Thoracic aorta (tissue), 2 donors: ENCODE data around the gene RWDD4. TPM values are rescaled to one million over a fixed set of nuclear protein-coding genes. Genes with fewer than 3 reads are reported as not detected.

ENCODE experiments used
- ATAC-seq: fragments of 150-250 bp; one replicate; pipeline ENCODE4 v1.8.0; 2017; ENCODE audit warnings: low read depth; ENCODE audit not compliant: insufficient number of reproducible peaks, low FRiP score
- DNase-seq: peaks from one replicate; pipeline ENCODE4 v3.0.0-alpha.2; 2020; ENCODE audit warnings: low spot score
- H3K27ac ChIP-seq, 2 donors: fragments of 200-600 bp; sonication (generic); 1 replicate in 1 of 2; 2 replicates in 1 of 2; pipeline ENCODE4 v1.5.1; 2016; ENCODE audit warnings: mild to moderate bottlenecking in 2 of 2, moderate library complexity in 2 of 2
- H3K27me3 ChIP-seq: fragments of 200-600 bp; sonication (generic); replicated peaks from 2 replicates; pipeline ENCODE4 v1.6.0; 2016; ENCODE audit warnings: mild to moderate bottlenecking; ENCODE audit not compliant: insufficient read depth
- H3K36me3 ChIP-seq: fragments of 200-600 bp; sonication (generic); one replicate; pipeline ENCODE4 v1.5.1; 2016
- H3K4me1 ChIP-seq, 2 donors: fragments of 200-600 bp; sonication (generic); 1 replicate in 1 of 2; 2 replicates in 1 of 2; pipeline versions ENCODE4 v1.5.1 to v1.6.0; 2016; ENCODE audit warnings: low read depth in 2 of 2, mild to moderate bottlenecking in 1 of 2; ENCODE audit not compliant: control insufficient read depth in 1 of 2
- H3K4me3 ChIP-seq: fragments of 200-600 bp; sonication (generic); 2 replicates; pipeline ENCODE4 v1.5.1; 2016; ENCODE audit warnings: mild to moderate bottlenecking
- H3K9me3 ChIP-seq: fragments of 200-600 bp; sonication (generic); 2 replicates; pipeline ENCODE4 v1.5.1; 2016
- total RNA-seq, 2 donors: library from RNA; depleted of rRNA; stranded (reverse); fragments of >200 nt; gene quantifications; one replicate each; pipeline versions ENCODE4 v1.1.0 to v1.2.3, GENCODE V29; 2016
- TF ChIP-seq, protein P1 (sequence below): fragments of 200-600 bp; sonication (generic); IDR thresholded peaks from one replicate; pipeline ENCODE4 v1.5.1; 2019; ENCODE audit warnings: antibody characterized with exemption

The RWDD4 gene
- total RNA-seq, 2 donors from 2014 or later, result 15.2 to 35.6 TPM

GRCh38 chr4:183637461-183637860 is 21.5 kb downstream of the RWDD4 start:
- H3K27ac ChIP-seq, result peak overlapping the region; percentile 78 to 90

GRCh38 chr4:183636923-183637322 is 22.1 kb downstream of the RWDD4 start:
- H3K27me3 ChIP-seq, result no peaks in the 10 kb centered on the region
- DNase-seq (peak; percentile 19), ATAC-seq (peak; percentile 59)
- TF ChIP-seq, protein P1, sequence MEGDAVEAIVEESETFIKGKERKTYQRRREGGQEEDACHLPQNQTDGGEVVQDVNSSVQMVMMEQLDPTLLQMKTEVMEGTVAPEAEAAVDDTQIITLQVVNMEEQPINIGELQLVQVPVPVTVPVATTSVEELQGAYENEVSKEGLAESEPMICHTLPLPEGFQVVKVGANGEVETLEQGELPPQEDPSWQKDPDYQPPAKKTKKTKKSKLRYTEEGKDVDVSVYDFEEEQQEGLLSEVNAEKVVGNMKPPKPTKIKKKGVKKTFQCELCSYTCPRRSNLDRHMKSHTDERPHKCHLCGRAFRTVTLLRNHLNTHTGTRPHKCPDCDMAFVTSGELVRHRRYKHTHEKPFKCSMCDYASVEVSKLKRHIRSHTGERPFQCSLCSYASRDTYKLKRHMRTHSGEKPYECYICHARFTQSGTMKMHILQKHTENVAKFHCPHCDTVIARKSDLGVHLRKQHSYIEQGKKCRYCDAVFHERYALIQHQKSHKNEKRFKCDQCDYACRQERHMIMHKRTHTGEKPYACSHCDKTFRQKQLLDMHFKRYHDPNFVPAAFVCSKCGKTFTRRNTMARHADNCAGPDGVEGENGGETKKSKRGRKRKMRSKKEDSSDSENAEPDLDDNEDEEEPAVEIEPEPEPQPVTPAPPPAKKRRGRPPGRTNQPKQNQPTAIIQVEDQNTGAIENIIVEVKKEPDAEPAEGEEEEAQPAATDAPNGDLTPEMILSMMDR, result no peak
- no peaks in the 10 kb centered on the region for H3K9me3 ChIP-seq
- peak overlapping the region; percentile 78 to 90 for H3K27ac ChIP-seq
- H3K4me3 ChIP-seq, result peak overlapping the region; percentile 57
- H3K36me3 ChIP-seq, result no peaks in the 10 kb centered on the region
- H3K4me1 ChIP-seq, result peaks cover 24 to 37% of the 10 kb centered on the region in 2 donors

More at GRCh38 chr4:183637461-183637860, 21.5 kb downstream of the RWDD4 start:
- peaks cover 24 to 37% of the 10 kb centered on the region in 2 donors for H3K4me1 ChIP-seq
- H3K4me3 ChIP-seq, result no peak overlapping the region
- ATAC-seq (no peak), DNase-seq (no peak)
- TF ChIP-seq, protein P1, result no peak
- no peaks in the 10 kb centered on the region for H3K36me3 ChIP-seq
- H3K9me3 ChIP-seq, result no peaks in the 10 kb centered on the region
- H3K27me3 ChIP-seq, result no peaks in the 10 kb centered on the region

- no peaks in the 10 kb centered on the region for H3K27me3 ChIP-seq
- peak overlapping the region; percentile 78 to 90 for H3K27ac ChIP-seq
- no peaks in the 10 kb centered on the region for H3K9me3 ChIP-seq
- TF ChIP-seq, protein P1, result no peak
- no peak for ATAC-seq
- H3K36me3 ChIP-seq, result no peaks in the 10 kb centered on the region
- no peak for DNase-seq
- peaks cover 24 to 39% of the 10 kb centered on the region in 2 donors for H3K4me1 ChIP-seq
- H3K4me3 ChIP-seq, result peak overlapping the region; percentile 57
These were observed 22.5 kb downstream of the RWDD4 start for GRCh38 chr4:183636503-183636902.

- no peaks in the 10 kb centered on the region for H3K9me3 ChIP-seq
- peaks cover 24 to 40% of the 10 kb centered on the region in 2 donors for H3K4me1 ChIP-seq
- ATAC-seq (no peak), DNase-seq (no peak)
- H3K4me3 ChIP-seq, result no peak overlapping the region
- no peaks in the 10 kb centered on the region for H3K36me3 ChIP-seq
- H3K27me3 ChIP-seq, result no peaks in the 10 kb centered on the region
- peak overlapping the region in 1 of 2 donors; percentile 90 for H3K27ac ChIP-seq
- TF ChIP-seq, protein P1, result no peak
These were observed 23.2 kb downstream of the RWDD4 start for GRCh38 chr4:183635741-183636140.

GRCh38 chr4:183635321-183635720 is 23.7 kb downstream of the RWDD4 start:
- no peaks in the 10 kb centered on the region for H3K36me3 ChIP-seq
- TF ChIP-seq, protein P1, result no peak
- H3K4me1 ChIP-seq, result peaks cover 24 to 40% of the 10 kb centered on the region in 2 donors
- no peak overlapping the region for H3K4me3 ChIP-seq
- H3K27me3 ChIP-seq, result no peaks in the 10 kb centered on the region
- H3K27ac ChIP-seq, result no peak overlapping the region
- no peaks in the 10 kb centered on the region for H3K9me3 ChIP-seq
- ATAC-seq (no peak), DNase-seq (no peak)
